ENCODE data around the gene SLC26A2. TPM values are rescaled to one million over a fixed set of nuclear protein-coding genes. Genes with fewer than 3 reads are reported as not detected.

The SLC26A2 gene
- total and polyA plus RNA-seq, 2 of the 8 experiments (the other 6 are each of a cell fraction or from before 2014, with no cell fraction given), result 3.7 to 11.4 TPM

- TF ChIP-seq RAD21 (IDR thresholded peaks at IDR 0.05 in 1 of 2, conservative IDR thresholded peaks at IDR 0.05 in 1 of 2; ENCODE audit: low read depth in 2 of 2, low read length in 2 of 2) (no peak), SAP30 (IDR thresholded peaks at IDR 0.05; ENCODE audit: insufficient read depth, insufficient replicate concordance, low read length) (no peak)
Observed at GRCh38 chr5:150016537-150016936, 56.0 kb downstream of the SLC26A2 start (continued).
